Stimulated activated CD4-positive, alpha-beta T cell treated with anti-CD3 and anti-CD28 coated beads, TNF-alpha, amount 100 ng/mL, for 1 hour (primary cell): Measurements from ENCODE around the gene MYL11.
"Not testable (repeated sequence)": the region's sequence is repeated elsewhere in the genome, so short reads cannot be mapped to it uniquely, and the experiment has no call there.

ENCODE experiments used
- DNase-seq, 3 donors: peaks; one replicate each; pipeline ENCODE4 v3.0.0-alpha.2; 2020; ENCODE audit warnings: low read depth in 3 of 3, low spot score in 1 of 3

Gene MYL11

GRCh38 chr16:30395155-30395991 is 20.8 kb downstream of the MYL11 start, which contains the start of gene ZNF48:
ZNF48 (plus strand) TSS chr16:30395420; CDS start chr16:30395795, 375 bp downstream.
- peak in 1 of 3 donors; percentile 52 for DNase-seq

GRCh38 chr16:30395992-30396585 is 21.5 kb downstream of the MYL11 start:
- DNase-seq = no peak

GRCh38 chr16:30396627-30397026 is 22.0 kb downstream of the MYL11 start:
- DNase-seq = not testable (repeated sequence)

- DNase-seq = no peak
Measured at GRCh38 chr16:30397056-30397455, 22.5 kb downstream of the MYL11 start.

- no peak for DNase-seq
Measured at GRCh38 chr16:30397776-30398660, 23.4 kb downstream of the MYL11 start.

- DNase-seq = no peak
Measured at GRCh38 chr16:30398661-30399434, 24.2 kb downstream of the MYL11 start.

GRCh38 chr16:30399435-30400186 is 25.0 kb downstream of the MYL11 start:
- DNase-seq = no peak

GRCh38 chr16:30401768-30402425 is 27.3 kb downstream of the MYL11 start:
- DNase-seq = no peak

GRCh38 chr16:30406795-30407101 is 32.1 kb downstream of the MYL11 start:
- DNase-seq = no peak

GRCh38 chr16:30407102-30407803 is 32.7 kb downstream of the MYL11 start, which contains the start of gene ZNF771:
ZNF771 (plus strand) TSS chr16:30407606; CDS start chr16:30408054, 448 bp downstream.
- peak; percentile 71 to 88 (median 73) for DNase-seq

GRCh38 chr16:30407804-30408534 is 33.4 kb downstream of the MYL11 start:
- DNase-seq = no peak

- DNase-seq = peak; percentile 77 to 92 (median 88)
Measured at GRCh38 chr16:30409125-30410060, 34.8 kb downstream of the MYL11 start.

GRCh38 chr16:30413112-30413806 is 38.7 kb downstream of the MYL11 start:
- DNase-seq = no peak

- no peak for DNase-seq
Measured at GRCh38 chr16:30414159-30414558, 39.6 kb downstream of the MYL11 start.

- no peak for DNase-seq
Measured at GRCh38 chr16:30416047-30416603, 41.5 kb downstream of the MYL11 start.
